Measurements from ENCODE around the gene PPP1R36. TPM values are rescaled to one million over a fixed set of nuclear protein-coding genes. Genes with fewer than 3 reads are reported as not detected.

The PPP1R36 gene
- total and polyA plus RNA-seq, 2 donors (not counting 3 experiments of a cell fraction or from before 2014, with no cell fraction given): 0.28 to 0.60 TPM

DNA sequence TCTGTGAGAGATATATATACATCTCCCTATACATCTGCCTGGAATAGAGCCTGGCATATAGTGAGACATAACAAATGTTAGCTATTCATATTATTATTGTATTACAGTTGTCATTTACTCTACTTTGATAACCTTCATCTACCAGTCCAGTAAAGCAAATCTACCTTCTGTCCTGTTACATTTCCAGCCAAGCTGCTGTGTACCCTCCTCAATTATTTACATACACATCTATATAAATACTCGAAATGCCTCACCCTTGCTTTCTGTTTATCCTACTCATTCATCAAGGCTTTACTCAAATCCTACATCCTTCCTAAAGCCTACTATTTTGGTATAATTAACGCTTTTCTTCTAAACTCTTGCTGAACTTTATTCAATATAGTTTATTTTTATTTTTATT lies 36.5 kb upstream of the PPP1R36 start:
- ChIA-PET CTCF (no interaction called here), POLR2A (no interaction called here)
- no peak overlapping the region for H3K27ac ChIP-seq (ENCODE audit: insufficient read depth, low read depth, low read length)
- H3K36me3 ChIP-seq (ENCODE audit: control insufficient read depth in 2 of 2, extremely low read depth in 1 of 2, insufficient read depth in 2 of 2, low read length in 2 of 2): no peaks in the 10 kb centered on the region
- no TSS peak for BruUV-seq (replicated peaks)
- H3K9me3 ChIP-seq (replicated peaks; ENCODE audit: control insufficient read depth, insufficient read depth, low read length): no peaks in the 10 kb centered on the region
- no peaks in the 10 kb centered on the region for H3K27me3 ChIP-seq (ENCODE audit: control insufficient read depth in 2 of 2, insufficient read depth in 2 of 2, low read length in 2 of 2)
- peaks cover 89% of the 10 kb centered on the region for H3K79me2 ChIP-seq (ENCODE audit: control insufficient read depth, insufficient read depth, low read length)
- DNase-seq (ENCODE audit: low read depth, low spot score): no peak
- intact Hi-C loops (cut with micrococcal nuclease): loop anchor here (5.0 kb wide), 1 partner anchor 249 kb away; no protein-coding TSS in a partner anchor
- H3K4me2 ChIP-seq (ENCODE audit: insufficient read depth, low read length): no peak overlapping the region
- H3K9me1 ChIP-seq (replicated peaks; ENCODE audit: control insufficient read depth, extremely low read depth, insufficient read depth, low read length): peaks cover 2% of the 10 kb centered on the region
- peaks cover 7% of the 10 kb centered on the region for H3K4me1 ChIP-seq (ENCODE audit: control insufficient read depth, extremely low read depth, insufficient read depth, low read length)
- no peak for TF ChIP-seq POLR2AphosphoS5 (IDR thresholded peaks at IDR 0.05; ENCODE audit: insufficient read depth, low read depth, low read length)
- TF ChIP-seq MYC (IDR thresholded peaks at IDR 0.05; ENCODE audit: low read depth, low read length): no peak
- no peak for TF ChIP-seq GATA2 (IDR thresholded peaks at IDR 0.05; ENCODE audit: insufficient read depth, insufficient read length, low read depth, low read length)
- TF ChIP-seq, protein P1, sequence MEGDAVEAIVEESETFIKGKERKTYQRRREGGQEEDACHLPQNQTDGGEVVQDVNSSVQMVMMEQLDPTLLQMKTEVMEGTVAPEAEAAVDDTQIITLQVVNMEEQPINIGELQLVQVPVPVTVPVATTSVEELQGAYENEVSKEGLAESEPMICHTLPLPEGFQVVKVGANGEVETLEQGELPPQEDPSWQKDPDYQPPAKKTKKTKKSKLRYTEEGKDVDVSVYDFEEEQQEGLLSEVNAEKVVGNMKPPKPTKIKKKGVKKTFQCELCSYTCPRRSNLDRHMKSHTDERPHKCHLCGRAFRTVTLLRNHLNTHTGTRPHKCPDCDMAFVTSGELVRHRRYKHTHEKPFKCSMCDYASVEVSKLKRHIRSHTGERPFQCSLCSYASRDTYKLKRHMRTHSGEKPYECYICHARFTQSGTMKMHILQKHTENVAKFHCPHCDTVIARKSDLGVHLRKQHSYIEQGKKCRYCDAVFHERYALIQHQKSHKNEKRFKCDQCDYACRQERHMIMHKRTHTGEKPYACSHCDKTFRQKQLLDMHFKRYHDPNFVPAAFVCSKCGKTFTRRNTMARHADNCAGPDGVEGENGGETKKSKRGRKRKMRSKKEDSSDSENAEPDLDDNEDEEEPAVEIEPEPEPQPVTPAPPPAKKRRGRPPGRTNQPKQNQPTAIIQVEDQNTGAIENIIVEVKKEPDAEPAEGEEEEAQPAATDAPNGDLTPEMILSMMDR (IDR thresholded peaks at IDR 0.05; ENCODE audit: extremely low read depth in 1 of 2, insufficient read depth in 1 of 2, low read depth in 1 of 2, low read length in 2 of 2): no peak
- TF ChIP-seq EZH2 (IDR thresholded peaks at IDR 0.05; ENCODE audit: borderline replicate concordance, low read depth, low read length, severe bottlenecking): no peak
- TF ChIP-seq POLR2A (IDR thresholded peaks at IDR 0.05; ENCODE audit: low read depth, low read length): no peak
- H2AFZ ChIP-seq (ENCODE audit: low read depth, low read length): no peak overlapping the region
- H3K9ac ChIP-seq (replicated peaks; ENCODE audit: extremely low read depth, insufficient read depth, low read length): no peak overlapping the region
- dilution Hi-C loops (cut with MboI; ENCODE audit: extremely low pct_ligation_motif_present, low sequenced_read_pairs): no loop called here
- FAIRE-seq: no peak
- peaks cover 28% of the 10 kb centered on the region for H4K20me1 ChIP-seq (replicated peaks; ENCODE audit: control insufficient read depth, extremely low read depth, insufficient read depth, low read length)
- H3K4me3 ChIP-seq (replicated peaks in 1 of 3; ENCODE audit: insufficient read depth in 1 of 3, low read depth in 1 of 3, low read length in 3 of 3): no peak overlapping the region

DNA sequence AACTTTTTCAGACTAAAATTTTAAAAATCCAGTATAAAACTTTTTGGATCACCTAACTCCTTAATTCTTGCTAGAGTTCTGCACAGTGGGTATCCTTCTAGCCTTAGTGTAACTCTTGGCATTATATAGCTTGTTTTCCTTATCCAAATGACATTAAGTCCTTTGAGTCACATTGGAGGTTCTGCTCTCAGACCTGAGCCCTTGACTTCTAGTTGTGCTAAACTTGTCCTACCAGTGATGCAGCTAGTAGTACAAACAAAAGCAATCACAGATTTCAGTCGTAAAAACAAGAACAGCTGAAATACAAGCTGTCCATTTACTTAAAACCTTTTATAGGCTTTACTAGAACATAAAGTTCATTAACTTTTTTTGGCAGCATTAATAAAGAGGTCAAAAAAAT lies 34.7 kb upstream of the PPP1R36 start:
- no peak overlapping the region for H3K4me3 ChIP-seq (replicated peaks in 1 of 3; ENCODE audit: insufficient read depth in 1 of 3, low read depth in 1 of 3, low read length in 3 of 3)
- TF ChIP-seq, protein P1 (IDR thresholded peaks at IDR 0.05; ENCODE audit: extremely low read depth in 1 of 2, insufficient read depth in 1 of 2, low read depth in 1 of 2, low read length in 2 of 2): no peak
- TF ChIP-seq GATA2 (IDR thresholded peaks at IDR 0.05; ENCODE audit: insufficient read depth, insufficient read length, low read depth, low read length) (no peak), JUN (IDR thresholded peaks at IDR 0.05; ENCODE audit: borderline replicate concordance, insufficient read depth, insufficient read length, low read depth) (no peak), POLR2A (IDR thresholded peaks at IDR 0.05; ENCODE audit: low read depth, low read length) (no peak), POLR2AphosphoS5 (IDR thresholded peaks at IDR 0.05; ENCODE audit: insufficient read depth, low read depth, low read length) (no peak), FOS (IDR thresholded peaks at IDR 0.05; ENCODE audit: borderline replicate concordance, insufficient read depth, low read length) (no peak), EZH2 (IDR thresholded peaks at IDR 0.05; ENCODE audit: borderline replicate concordance, low read depth, low read length, severe bottlenecking) (no peak), MYC (IDR thresholded peaks at IDR 0.05; ENCODE audit: low read depth, low read length) (no peak)
- TF ChIP-seq, protein P2, sequence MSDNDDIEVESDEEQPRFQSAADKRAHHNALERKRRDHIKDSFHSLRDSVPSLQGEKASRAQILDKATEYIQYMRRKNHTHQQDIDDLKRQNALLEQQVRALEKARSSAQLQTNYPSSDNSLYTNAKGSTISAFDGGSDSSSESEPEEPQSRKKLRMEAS (IDR thresholded peaks at IDR 0.05; ENCODE audit: insufficient read depth, insufficient read length): no peak
- H3K36me3 ChIP-seq (ENCODE audit: control insufficient read depth in 2 of 2, extremely low read depth in 1 of 2, insufficient read depth in 2 of 2, low read length in 2 of 2): no peaks in the 10 kb centered on the region
- no peak overlapping the region for H2AFZ ChIP-seq (ENCODE audit: low read depth, low read length)
- peaks cover 27% of the 10 kb centered on the region for H4K20me1 ChIP-seq (replicated peaks; ENCODE audit: control insufficient read depth, extremely low read depth, insufficient read depth, low read length)
- CTCF ChIA-PET: interaction anchor here (0.8 to 1.6 kb wide), 2 partner anchors 80 to 171 kb away, joined by 3 to 5 read pairs; no protein-coding TSS in a partner anchor
- dilution Hi-C loops (cut with MboI; ENCODE audit: extremely low pct_ligation_motif_present, low sequenced_read_pairs): no loop called here
- H3K79me2 ChIP-seq (ENCODE audit: control insufficient read depth, insufficient read depth, low read length): peaks cover 91% of the 10 kb centered on the region
- H3K4me1 ChIP-seq (ENCODE audit: control insufficient read depth, extremely low read depth, insufficient read depth, low read length): peaks cover 7% of the 10 kb centered on the region
- intact Hi-C loops (cut with micrococcal nuclease): no loop called here
- peaks cover 2% of the 10 kb centered on the region for H3K9me1 ChIP-seq (replicated peaks; ENCODE audit: control insufficient read depth, extremely low read depth, insufficient read depth, low read length)
- H3K4me2 ChIP-seq (ENCODE audit: insufficient read depth, low read length): no peak overlapping the region
- BruUV-seq (replicated peaks): no TSS peak
- no peak overlapping the region for H3K9ac ChIP-seq (replicated peaks; ENCODE audit: extremely low read depth, insufficient read depth, low read length)
- POLR2A ChIA-PET: interaction anchor here (1.0 kb wide), 1 partner anchor 11 kb away, joined by 5 read pairs; no protein-coding TSS in a partner anchor
- H3K9me3 ChIP-seq (replicated peaks; ENCODE audit: control insufficient read depth, insufficient read depth, low read length): no peaks in the 10 kb centered on the region
- H3K27me3 ChIP-seq (ENCODE audit: control insufficient read depth in 2 of 2, insufficient read depth in 2 of 2, low read length in 2 of 2): no peaks in the 10 kb centered on the region
- no peak overlapping the region for H3K27ac ChIP-seq (ENCODE audit: insufficient read depth, low read depth, low read length)
- no peak for FAIRE-seq
- no peak for DNase-seq (ENCODE audit: low read depth, low spot score)
